ENCODE data around the gene AP3B2.
"Not testable (repeated sequence)": the region's sequence is repeated elsewhere in the genome, so short reads cannot be mapped to it uniquely, and the experiment has no call there.

AP3B2 gene

DNA sequence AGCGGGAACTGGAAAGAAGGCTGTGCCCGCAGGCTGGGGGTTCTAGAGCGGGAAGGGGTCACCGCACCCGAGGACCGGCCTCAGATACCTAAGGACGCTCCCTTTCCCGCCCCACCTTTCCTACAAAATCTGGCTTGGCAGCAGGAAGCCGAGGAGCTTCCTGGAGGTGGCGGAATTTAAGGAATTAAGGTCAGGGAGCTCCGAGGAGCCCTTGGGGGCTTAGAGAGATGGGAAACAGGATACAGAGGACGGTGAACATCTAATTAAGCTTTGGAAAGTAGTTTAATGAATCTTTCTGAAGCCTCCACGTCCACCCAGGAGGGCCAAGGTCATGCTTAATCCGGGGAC, 507 bp upstream of the AP3B2 start:
- Histone ChIP-seq H3K4me3 (ENCODE audit: low read depth, low read length) (peak overlapping the region; percentile 64), H3K27me3 (replicated peaks) (no peaks in the 10 kb centered on the region), H3K27ac (no peak overlapping the region), H3K36me3 (replicated peaks) (no peaks in the 10 kb centered on the region)
- in situ Hi-C loops (cut with HindIII; ENCODE audit: low pct_ligation_motif_present, low sequenced_read_pairs), result no loop called here
- TF ChIP-seq, protein P1, sequence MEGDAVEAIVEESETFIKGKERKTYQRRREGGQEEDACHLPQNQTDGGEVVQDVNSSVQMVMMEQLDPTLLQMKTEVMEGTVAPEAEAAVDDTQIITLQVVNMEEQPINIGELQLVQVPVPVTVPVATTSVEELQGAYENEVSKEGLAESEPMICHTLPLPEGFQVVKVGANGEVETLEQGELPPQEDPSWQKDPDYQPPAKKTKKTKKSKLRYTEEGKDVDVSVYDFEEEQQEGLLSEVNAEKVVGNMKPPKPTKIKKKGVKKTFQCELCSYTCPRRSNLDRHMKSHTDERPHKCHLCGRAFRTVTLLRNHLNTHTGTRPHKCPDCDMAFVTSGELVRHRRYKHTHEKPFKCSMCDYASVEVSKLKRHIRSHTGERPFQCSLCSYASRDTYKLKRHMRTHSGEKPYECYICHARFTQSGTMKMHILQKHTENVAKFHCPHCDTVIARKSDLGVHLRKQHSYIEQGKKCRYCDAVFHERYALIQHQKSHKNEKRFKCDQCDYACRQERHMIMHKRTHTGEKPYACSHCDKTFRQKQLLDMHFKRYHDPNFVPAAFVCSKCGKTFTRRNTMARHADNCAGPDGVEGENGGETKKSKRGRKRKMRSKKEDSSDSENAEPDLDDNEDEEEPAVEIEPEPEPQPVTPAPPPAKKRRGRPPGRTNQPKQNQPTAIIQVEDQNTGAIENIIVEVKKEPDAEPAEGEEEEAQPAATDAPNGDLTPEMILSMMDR (IDR thresholded peaks at IDR 0.05; ENCODE audit: low read depth, low read length, missing control alignments), result no peak
- no peak for DNase-seq

DNA sequence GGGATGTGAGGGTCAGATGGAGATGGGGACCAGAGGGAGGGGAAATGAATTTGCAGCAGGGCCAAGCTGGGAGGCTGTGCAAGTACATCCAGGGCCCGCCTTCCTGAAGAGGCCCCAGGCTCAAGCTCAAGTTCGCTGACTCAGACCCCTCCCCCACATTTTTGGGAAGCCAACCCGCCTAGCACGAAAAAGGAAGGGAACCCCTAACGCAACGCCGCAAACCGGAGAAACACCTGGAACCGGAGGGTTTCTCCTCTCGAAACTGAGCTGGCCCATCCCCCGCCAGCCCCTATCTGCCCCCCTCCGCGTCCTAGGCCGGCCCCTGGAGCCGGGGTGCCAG, 624 bp downstream of the AP3B2 start:
- H3K36me3 ChIP-seq (replicated peaks), result no peaks in the 10 kb centered on the region
- DNase-seq, result no peak
- TF ChIP-seq, protein P1 (IDR thresholded peaks at IDR 0.05; ENCODE audit: low read depth, low read length, missing control alignments), result no peak
- in situ Hi-C loops (cut with HindIII; ENCODE audit: low pct_ligation_motif_present, low sequenced_read_pairs), result no loop called here
- H3K27ac ChIP-seq, result no peak overlapping the region
- H3K4me3 ChIP-seq (ENCODE audit: low read depth, low read length), result peak overlapping the region; percentile 45
- H3K27me3 ChIP-seq (replicated peaks), result no peaks in the 10 kb centered on the region

DNA sequence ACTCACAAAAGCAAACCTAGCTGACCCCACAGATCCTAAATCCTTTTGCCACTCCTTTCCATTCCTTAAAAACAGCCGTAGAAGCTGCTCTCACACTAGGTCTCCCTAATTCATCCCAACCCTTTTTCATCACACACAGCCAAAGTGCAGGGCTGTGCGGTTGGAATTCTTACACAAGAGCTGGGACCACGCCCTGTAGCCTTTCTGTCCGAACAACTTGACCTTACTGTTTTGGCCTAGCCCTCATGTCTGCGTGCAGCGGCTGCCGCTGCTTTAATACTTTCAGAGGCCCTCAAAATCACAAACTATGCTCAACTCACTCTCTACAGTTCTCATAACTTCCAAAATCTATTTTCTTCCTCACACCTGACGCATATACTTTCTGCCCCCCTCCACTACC, 3.8 kb downstream of the AP3B2 start:
- H3K27ac ChIP-seq; H3K36me3 ChIP-seq (replicated peaks); in situ Hi-C loops (cut with HindIII; ENCODE audit: low pct_ligation_motif_present, low sequenced_read_pairs); DNase-seq; H3K27me3 ChIP-seq (replicated peaks); H3K4me3 ChIP-seq (ENCODE audit: low read depth, low read length): not testable (repeated sequence)

- Histone ChIP-seq H3K27ac (no peak overlapping the region), H3K36me3 (replicated peaks) (no peaks in the 10 kb centered on the region), H3K4me3 (ENCODE audit: low read depth, low read length) (no peak overlapping the region), H3K27me3 (replicated peaks) (no peaks in the 10 kb centered on the region)
- TF ChIP-seq, protein P1 (IDR thresholded peaks at IDR 0.05; ENCODE audit: low read depth, low read length, missing control alignments), result no peak
- in situ Hi-C loops (cut with HindIII; ENCODE audit: low pct_ligation_motif_present, low sequenced_read_pairs), result no loop called here
- no peak for DNase-seq
These were observed 9.9 kb downstream of the AP3B2 start for GRCh38 chr15:82699726-82700125.

- H3K27ac ChIP-seq, result no peak overlapping the region
- no peak for DNase-seq
- H3K4me3 ChIP-seq (ENCODE audit: low read depth, low read length), result no peak overlapping the region
- no peaks in the 10 kb centered on the region for H3K36me3 ChIP-seq (replicated peaks)
- in situ Hi-C loops (cut with HindIII; ENCODE audit: low pct_ligation_motif_present, low sequenced_read_pairs), result no loop called here
- no peaks in the 10 kb centered on the region for H3K27me3 ChIP-seq (replicated peaks)
- TF ChIP-seq, protein P1 (IDR thresholded peaks at IDR 0.05; ENCODE audit: low read depth, low read length, missing control alignments), result no peak
These were observed 10.8 kb downstream of the AP3B2 start for GRCh38 chr15:82698711-82699345.

DNA sequence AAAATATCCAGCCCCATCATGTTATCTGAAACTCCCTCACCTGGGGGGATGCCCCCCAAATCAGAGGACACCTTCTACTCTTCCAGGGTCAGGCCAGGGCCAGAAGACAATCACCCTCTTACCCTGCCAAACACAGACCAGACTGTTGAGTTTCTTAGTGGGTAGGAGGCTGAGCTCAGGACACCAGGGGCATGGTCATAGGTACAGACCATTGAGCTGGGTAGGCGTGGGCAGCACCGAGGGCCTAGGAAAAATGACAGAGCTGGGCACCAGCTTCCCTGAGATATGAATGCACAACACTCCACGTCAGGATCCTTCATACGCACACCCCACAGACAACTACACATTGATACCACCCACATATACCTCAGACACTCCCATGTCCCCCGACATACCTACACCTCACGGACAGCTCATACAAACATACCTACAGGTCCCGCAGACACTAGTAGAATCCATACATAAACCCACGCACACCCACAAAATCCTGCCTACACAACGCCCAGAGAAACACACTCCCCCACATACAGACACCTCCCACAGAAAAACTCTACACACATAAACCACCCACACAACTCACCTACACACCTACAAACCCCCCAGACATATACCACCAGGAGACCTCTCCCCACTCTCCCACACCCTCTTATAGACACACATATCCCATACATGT, 11.8 kb downstream of the AP3B2 start:
- TF ChIP-seq, protein P1 (IDR thresholded peaks at IDR 0.05; ENCODE audit: low read depth, low read length, missing control alignments), result no peak
- Histone ChIP-seq H3K27me3 (replicated peaks) (no peaks in the 10 kb centered on the region), H3K36me3 (replicated peaks) (no peaks in the 10 kb centered on the region), H3K4me3 (ENCODE audit: low read depth, low read length) (no peak overlapping the region), H3K27ac (no peak overlapping the region)
- DNase-seq, result no peak
- in situ Hi-C loops (cut with HindIII; ENCODE audit: low pct_ligation_motif_present, low sequenced_read_pairs), result no loop called here

Data from brain microvascular endothelial cell (primary cell).